SK-N-MC (cell line): ENCODE measurements around the gene SP1.

Experiments used
- EZH2 ChIP-seq: fragments of 200-600 bp; sonication (generic); IDR thresholded peaks from one replicate; pipeline ENCODE4 v1.6.1; 2017; ENCODE audit warnings: antibody characterized with exemption
- FOXP2 ChIP-seq: optimal IDR thresholded peaks from 2 replicates; pipeline ENCODE3; 2011; ENCODE audit warnings: mild to moderate bottlenecking, moderate library complexity; ENCODE audit not compliant: insufficient read depth; ENCODE audit errors: extremely low read length, control extremely low read depth
- POLR2AphosphoS5 ChIP-seq: IDR thresholded peaks from 2 replicates; pipeline ENCODE4 v1.6.1; 2012; ENCODE audit warnings: mild to moderate bottlenecking, low read depth, low read length, borderline replicate concordance

GRCh38 chr12:53376747-53377146, 3.2 kb upstream of the SP1 start:
- TF ChIP-seq EZH2, result no peak
- no peak for TF ChIP-seq POLR2AphosphoS5
- TF ChIP-seq FOXP2, result no peak
